Astrocyte of the cerebellum (primary cell): ENCODE measurements around the gene KRTAP4-9.
"Not testable (repeated sequence)": the region's sequence is repeated elsewhere in the genome, so short reads cannot be mapped to it uniquely, and the experiment has no call there.

ENCODE experiments used
- DNase-seq: peaks from one replicate; pipeline ENCODE4 v3.0.0-alpha.2; 2011; ENCODE audit warnings: low read depth
- H3K4me3 ChIP-seq: 2 replicates; pipeline ENCODE4 v1.5.1; 2011; ENCODE audit warnings: mild to moderate bottlenecking, low read depth, low read length, moderate library complexity
- CTCF ChIP-seq: IDR thresholded peaks from 2 replicates; pipeline ENCODE4 v1.5.1; 2012; ENCODE audit warnings: low read length, low read depth, moderate library complexity, mild to moderate bottlenecking; ENCODE audit errors: missing control alignments
- in situ Hi-C: cut with HindIII; loops from 2 replicates; pipeline ENCODE4 v1.10.0; 2017; ENCODE audit warnings: low sequenced_read_pairs

Gene KRTAP4-9

GRCh38 chr17:41125064-41125463 is 19.9 kb downstream of the KRTAP4-9 start:
- in situ Hi-C loops = no loop called here
- no peak for TF ChIP-seq CTCF
- no peak for DNase-seq
- H3K4me3 ChIP-seq = no peak overlapping the region

- no peak overlapping the region for H3K4me3 ChIP-seq
- in situ Hi-C loops = no loop called here
- TF ChIP-seq CTCF = no peak
- no peak for DNase-seq
Measured at GRCh38 chr17:41126412-41126811, 21.2 kb downstream of the KRTAP4-9 start.

- no peak for TF ChIP-seq CTCF
- DNase-seq = no peak
- H3K4me3 ChIP-seq = no peak overlapping the region
- in situ Hi-C loops = no loop called here
Measured at GRCh38 chr17:41127371-41127770, 22.2 kb downstream of the KRTAP4-9 start.

- no peak for TF ChIP-seq CTCF
- in situ Hi-C loops = no loop called here
- no peak overlapping the region for H3K4me3 ChIP-seq
- DNase-seq = no peak
Measured at GRCh38 chr17:41131979-41132378, 26.8 kb downstream of the KRTAP4-9 start.

GRCh38 chr17:41133880-41134735 is 28.9 kb downstream of the KRTAP4-9 start:
- in situ Hi-C loops = no loop called here
- TF ChIP-seq CTCF = no peak
- no peak for DNase-seq
- no peak overlapping the region for H3K4me3 ChIP-seq

GRCh38 chr17:41139865-41140264 is 34.7 kb downstream of the KRTAP4-9 start:
- H3K4me3 ChIP-seq, in situ Hi-C loops, DNase-seq: not testable (repeated sequence)

- H3K4me3 ChIP-seq = no peak within 1 kb of the TSS
- in situ Hi-C loops = no loop called here
- TF ChIP-seq CTCF = no peak
- DNase-seq = no peak
Measured at GRCh38 chr17:41140360-41141131, 35.4 kb downstream of the KRTAP4-9 start, which contains the start of gene KRTAP4-6. Gene KRTAP4-6, minus strand, starts transcription at chr17:41140544. Its CDS starts 57 bp downstream, at chr17:41140487.
